Measurements from ENCODE around the gene DDI1.

- no peak for TF ChIP-seq CTCF (IDR thresholded peaks at IDR 0.05)
- no peak for TF ChIP-seq POLR2A (IDR thresholded peaks at IDR 0.05)
Observed at GRCh38 chr11:104028476-104029263, 7.8 kb upstream of the DDI1 start.

Data from uterus (tissue), 2 donors.